Activated CD4-positive, CD25-positive, alpha-beta regulatory T cell (primary cell): Measurements from ENCODE around the gene SUGCT.
"Not testable (repeated sequence)": the region's sequence is repeated elsewhere in the genome, so short reads cannot be mapped to it uniquely, and the experiment has no call there.

Experiments
- DNase-seq, 4 experiments: peaks; one replicate each; lab custom pipeline; 2025; lab: John Stamatoyannopoulos, UW

SUGCT gene

DNA sequence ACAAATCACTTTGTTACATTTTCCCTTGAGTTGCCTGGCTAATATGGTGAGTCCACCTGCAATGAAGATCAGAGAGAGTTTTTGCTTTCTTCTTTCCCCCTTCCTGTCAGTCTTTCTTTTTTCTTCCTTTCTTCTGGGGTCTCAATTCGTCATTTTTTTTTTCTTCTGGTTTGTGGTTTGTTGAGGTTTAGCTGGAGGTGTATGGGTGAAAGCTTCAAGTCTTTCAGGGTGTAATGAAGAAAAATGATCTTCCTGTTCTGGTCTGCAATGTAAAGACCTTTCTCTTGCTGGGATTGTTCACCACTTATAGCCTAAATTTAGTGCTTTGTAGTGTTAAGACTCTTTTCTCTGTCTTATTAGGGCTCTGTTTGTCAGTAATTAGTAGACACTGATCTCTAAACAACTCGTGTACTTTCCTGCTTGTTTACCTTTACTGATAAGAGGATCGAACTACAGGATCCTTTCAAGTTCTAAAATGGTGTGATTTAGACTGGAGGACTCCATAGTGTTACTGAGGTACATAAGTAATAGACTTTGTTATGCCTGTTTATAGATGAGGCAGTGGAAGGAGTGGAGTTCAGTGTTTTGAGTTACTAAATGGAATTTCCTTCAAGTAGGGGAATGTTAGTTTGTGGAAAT is 129.1 kb downstream of the SUGCT start:
- DNase-seq: no peak

DNA sequence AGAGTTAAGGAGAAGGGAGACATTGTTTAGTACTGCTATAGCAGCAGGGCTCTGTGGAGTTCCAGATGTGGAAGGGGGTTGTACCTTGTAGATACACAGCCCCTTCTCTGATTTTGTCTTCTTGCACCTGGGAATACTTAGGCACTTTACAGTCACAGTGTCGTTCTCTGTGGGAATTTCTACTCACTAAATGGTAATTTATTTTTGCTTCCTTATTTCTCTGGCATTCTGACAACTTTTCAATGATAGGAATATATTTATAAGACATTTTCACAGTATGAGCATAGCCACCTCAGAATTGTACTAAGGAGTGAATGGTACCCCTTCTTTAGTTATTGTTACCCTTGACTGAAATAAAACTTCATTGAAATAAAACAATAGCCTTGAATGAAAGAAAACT is 132.8 kb downstream of the SUGCT start:
- DNase-seq: no peak

DNA sequence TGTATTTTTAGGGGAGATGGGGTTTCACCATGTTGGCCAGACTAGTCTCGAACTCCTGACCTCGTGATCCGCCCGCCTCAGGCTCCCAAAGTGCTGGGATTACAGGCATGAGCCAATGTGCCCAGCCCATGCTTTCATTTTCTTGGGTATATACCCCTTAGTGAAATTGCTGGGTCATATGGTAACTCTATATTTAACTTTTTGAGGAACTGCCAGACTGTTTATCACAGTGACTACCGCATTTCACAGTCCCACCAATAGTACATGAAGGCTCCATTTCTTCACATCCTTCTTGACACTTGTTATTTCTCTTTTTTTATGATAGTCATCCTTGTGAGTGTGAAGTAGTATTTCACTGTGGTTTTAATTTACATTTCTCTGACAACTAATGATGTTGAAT is 134.0 kb downstream of the SUGCT start:
- DNase-seq: not testable (repeated sequence)

DNA sequence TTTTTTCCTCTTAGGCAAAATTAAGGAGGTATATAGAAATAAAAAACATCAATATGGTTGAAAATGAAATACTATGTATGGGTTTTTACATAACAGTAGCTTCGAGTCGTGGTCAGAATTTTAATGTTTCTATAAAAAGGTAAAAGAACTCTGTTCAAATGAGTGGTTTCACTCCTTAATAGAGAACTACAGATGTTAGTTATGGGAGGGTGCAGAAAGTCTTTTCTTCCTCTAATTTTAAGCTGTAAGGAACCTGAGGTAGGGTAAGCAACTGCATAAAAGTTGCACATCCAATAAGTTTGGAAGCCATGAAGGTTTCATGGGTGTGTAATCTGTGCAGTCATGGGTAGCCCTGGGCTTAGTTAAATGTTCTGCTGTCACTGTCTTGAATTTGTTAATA is 141.3 kb downstream of the SUGCT start:
- no peak for DNase-seq

DNA sequence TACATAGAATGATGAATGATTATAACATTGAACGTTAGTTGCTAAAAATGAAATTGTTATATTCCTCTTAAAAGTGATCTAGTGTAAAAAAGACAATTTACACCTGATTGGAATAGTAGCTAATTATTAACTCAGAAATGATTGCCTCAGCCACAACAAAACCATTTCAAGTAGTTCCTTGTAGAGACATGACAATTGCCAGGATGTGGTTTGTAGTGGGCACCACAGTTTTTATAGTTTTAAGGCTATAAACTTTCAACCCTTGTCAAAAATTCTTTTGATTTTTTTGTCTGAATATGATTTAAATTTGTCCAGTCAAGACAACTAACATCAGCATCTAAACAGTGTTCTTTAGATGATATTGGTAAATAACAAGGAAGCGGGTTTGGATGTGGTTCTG is 145.2 kb downstream of the SUGCT start:
- no peak for DNase-seq

DNA sequence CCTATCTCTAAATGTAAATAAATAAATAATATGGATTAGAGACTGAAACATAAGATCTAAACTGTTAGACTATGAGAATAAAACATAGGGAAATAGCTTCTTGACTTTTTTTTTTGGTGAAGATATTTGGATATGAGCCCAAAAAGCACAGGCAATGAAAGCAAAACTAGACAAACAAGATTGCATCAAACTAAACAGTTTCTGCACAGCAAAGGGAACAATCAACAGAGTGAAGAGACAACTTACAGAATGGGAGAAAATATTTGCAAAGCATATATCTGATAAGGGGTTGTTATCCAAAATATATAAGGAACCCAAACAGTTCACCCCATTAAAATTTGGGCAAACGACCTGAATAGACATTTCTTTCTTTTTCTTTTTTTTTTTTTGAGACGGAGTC is 148.1 kb downstream of the SUGCT start:
- DNase-seq: no peak

DNA sequence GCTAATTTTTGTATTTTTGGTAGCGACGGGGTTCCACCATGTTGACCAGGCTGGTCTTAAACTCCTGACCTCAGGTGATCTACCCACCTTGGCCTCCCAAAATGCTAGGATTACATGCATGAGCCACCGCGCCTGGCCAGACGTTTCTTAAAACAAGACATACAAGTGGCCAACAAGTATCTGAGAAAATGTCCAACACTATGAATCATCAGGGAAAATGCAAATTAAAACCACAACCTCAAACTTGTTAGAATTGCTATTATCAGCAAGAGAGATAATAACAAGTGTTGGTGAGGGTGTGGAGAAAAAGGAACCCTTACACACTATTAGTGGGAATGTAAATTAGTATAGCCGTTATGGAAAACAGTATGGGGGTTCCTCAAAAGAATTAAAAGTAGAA is 148.6 kb downstream of the SUGCT start:
- no peak for DNase-seq

DNA sequence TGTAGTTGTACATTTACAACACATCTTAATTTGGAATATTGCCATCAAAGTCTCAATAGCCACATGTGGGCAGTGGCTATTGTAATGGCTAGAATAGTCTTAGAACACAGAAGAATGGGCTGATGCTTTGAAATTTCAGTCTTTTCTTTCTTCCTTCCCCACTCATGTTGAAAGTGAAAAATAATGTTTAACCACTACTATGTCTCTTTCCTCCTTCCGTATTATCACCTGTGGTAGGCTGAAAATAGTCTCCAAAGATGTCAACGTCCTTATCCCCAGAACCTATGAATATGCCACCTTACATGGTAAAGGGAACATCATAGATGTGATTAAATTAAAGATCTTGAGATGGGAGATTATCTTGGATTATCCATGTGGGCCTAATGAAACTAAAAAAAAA is 154.0 kb downstream of the SUGCT start:
- DNase-seq: no peak

DNA sequence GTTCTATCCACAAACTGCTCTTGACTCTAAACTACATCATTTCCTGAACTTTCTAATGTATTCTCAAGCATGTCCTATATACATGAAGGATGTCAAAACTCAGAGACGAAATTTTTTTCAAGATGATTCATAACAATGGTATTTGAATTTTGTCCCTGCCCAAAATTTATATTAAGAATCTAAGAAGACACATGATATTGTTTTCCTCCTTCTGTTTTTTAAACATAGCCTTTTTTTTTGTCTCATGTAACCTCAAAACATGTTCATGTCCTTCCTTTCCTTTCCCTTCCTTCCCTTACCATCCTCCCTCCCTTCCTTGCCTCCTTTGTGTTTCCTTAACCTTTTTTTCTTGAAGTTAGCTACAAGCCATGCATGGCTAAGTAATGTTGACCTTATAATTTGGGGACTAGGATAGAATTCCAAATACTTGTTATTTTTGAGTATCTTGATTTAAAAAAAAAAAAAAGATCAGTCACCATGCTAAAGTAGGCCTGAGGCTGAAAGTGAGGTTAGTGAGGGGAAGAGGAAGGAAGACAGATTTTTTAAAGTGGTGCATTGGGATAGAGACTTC is 163.0 kb downstream of the SUGCT start:
- DNase-seq: no peak

DNA sequence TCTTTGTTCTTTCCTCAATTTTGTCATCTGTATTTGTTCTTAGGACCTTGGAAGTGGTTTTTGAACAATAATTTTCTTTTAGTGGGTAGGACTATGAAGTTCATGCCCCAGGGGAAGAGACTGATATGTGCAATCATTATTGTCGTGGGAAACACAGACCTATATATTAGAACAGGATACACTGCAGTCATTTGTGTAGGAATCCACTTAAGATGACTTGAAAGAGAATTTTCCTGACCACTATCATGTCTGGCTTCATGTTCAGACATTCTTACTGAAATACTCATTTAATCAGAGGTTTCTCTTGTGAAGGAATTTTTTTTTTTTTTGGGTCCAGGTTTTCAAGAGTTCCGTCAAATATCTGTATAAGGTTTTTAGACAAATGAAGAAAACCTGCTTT is 163.6 kb downstream of the SUGCT start:
- DNase-seq: no peak

DNA sequence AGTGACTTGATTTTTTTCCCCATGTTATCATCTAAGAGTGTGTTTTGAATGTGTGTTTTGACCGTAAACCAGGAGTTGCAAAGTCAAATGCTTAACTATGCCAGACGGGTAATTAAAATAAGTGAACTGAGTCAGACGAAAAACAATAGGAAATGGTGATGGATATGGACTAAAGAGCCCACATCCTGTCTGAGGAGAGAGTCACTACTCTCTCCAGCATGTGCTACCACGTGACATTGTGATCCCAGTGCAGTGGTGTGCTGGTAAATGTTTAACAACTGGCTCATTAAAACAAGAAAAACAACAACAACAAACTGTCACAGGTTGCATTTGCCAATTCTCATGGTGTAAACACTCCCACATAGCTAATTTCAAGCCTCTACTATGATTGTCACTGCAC is 164.3 kb downstream of the SUGCT start:
- DNase-seq: no peak

DNA sequence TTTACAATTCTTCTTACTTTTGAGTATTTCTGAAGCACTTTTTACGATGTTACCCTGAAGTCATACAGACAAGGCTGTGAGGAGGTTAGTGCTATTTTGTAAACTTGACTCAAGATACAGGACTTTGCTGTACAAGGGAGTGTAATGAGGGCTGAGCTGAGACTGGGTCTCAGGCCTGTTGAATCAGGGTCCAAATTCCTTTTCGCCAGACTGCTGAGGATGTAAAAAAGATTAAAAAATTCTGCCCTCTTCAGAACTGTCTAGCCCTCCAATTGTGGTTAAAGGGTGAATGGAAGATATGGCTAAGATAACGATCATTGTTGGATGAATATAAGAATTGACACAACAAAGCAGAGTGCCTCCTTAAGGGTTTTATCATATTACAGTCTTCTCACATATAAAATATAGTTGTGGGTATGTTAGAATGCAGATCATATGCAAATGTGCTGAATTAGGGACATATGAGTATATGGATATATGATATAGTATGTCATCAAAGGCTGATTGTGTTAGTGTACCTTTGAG is 165.4 kb downstream of the SUGCT start:
- no peak for DNase-seq

DNA sequence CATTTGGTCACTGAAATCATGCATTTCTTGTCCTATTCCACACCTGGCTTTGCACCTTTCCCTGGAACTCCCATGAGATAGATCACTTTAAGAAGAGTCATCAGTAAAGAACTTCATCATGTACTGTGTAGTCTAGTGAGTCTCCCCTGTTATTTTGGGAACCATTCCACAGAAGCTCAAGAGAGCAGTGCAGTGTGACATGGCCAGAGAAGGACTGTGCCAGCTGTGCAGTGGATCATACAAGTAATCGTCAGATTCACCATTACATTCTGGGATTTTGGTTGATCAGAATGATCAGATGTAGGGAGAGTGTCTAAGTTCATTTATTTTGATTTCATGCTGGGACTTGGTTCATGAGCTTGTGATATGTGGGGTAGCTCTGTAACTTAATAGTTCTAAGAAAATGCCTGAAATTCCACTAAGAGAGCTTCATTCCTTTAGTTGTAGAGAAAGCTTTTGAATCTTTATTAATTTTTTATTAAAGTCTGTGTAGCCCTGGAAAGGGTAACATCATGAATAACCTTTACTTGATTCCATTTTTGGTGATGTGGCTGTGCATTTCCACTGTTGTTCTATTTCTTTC is 166.8 kb downstream of the SUGCT start:
- DNase-seq: no peak

DNA sequence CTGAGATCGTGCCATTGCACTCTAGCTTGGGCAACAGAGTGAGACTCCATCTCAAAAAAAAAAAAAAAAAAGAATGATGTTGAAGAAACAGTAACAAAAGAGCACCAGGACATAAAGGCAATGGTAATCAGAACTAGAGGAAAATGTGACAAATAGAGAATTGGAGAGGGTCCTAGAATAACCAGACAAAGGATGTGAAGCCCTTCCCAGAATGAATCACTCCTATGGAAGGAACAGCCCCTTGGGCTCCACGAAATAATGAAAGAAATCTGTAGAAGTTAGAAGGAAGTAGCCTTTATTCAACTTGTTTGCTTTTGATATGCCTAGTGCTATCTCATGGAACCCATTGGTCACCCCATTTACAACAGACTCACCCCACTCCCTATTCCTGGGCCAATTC is 169.2 kb downstream of the SUGCT start:
- no peak for DNase-seq

DNA sequence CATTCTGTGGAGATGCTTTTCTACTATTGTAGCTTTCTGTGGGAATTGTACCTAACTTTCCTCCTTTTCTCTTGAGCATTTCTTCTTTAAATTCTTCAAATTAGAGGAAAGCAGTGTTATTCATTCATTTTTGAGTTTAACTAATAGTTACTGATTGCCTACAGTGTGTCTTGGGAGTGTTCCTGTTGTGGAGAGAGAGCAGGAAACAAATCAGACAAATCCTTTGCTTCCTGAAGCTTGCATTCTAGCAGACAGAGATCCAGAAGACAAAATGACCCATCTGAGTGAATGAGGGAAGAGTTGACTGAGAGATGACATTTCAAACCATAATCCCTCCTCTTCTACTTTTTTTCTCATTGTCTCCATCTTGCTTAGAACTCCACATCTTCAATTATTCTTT is 170.4 kb downstream of the SUGCT start:
- no peak for DNase-seq

DNA sequence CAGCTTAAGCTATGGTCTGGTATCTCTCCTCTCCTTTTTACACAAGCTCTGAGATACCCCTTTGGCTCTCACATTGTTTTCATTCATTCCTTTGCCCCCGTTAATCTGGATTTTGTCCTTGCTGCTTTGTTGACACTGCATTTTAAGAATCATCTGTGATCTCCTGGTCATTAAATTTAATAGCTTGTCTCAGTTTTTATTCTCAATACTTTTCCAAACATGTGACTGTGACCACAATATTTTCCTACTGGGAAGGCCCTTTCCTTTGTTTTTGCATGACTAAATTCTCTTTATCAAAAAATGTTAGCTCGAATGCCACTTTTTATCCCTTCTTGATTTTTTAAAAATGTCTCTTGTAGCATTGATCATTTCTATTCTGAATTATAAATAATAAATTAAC is 171.2 kb downstream of the SUGCT start:
- DNase-seq: no peak

DNA sequence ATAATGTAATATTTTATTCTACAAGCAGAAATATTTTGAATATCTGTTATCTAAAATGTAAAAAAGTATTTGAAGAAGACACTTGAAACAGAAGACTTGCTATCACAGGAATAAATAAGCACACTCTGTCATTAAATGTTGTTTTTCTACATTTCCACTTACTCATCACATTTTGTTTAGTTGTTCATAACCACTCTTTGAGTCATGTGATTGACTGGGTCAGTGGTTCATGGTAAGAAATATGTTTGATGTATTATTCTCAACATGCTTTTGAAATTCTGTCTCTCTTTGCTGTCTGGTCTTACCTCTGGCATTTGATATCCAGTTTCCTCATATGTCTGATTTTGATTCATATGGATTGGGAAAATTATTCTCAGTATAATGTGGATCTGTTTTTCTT is 171.8 kb downstream of the SUGCT start:
- no peak for DNase-seq

DNA sequence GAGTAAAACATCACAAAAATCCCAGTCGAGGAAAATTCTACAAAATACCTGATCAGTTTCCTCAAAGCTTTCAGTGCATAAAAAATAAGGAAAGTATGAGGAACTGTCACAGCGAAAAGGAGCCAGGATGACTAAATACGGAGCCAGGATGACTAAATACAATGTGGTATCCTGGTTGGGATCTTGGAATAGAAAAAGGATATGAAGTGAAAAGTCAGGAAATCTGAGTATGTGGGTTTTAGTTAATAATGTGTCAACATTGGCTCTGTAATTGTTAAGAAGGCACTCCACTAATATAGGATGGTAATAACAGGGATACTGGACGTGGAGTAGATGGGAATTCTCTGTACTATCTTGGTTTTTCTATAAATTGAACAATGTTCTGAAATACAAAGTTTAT is 175.5 kb downstream of the SUGCT start:
- DNase-seq: no peak

DNA sequence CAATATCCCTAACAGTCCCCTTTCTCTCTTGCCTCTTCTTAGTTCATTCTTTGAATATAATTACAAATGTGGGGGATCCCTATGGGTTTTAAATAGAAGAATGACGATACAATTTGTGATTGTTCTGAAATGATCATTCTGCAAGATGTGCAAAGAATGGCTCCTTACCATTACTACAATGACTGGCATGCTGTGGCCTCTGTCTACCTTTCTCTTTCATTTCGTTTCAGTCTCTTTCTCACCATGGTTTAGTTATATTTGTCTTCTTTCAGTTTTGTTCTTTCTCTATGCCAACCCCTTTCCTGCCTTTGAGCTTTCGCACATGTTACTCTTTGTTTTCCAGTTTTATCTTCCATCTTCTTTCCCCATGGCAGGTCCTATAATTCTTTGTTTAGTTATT is 176.5 kb downstream of the SUGCT start:
- no peak for DNase-seq

DNA sequence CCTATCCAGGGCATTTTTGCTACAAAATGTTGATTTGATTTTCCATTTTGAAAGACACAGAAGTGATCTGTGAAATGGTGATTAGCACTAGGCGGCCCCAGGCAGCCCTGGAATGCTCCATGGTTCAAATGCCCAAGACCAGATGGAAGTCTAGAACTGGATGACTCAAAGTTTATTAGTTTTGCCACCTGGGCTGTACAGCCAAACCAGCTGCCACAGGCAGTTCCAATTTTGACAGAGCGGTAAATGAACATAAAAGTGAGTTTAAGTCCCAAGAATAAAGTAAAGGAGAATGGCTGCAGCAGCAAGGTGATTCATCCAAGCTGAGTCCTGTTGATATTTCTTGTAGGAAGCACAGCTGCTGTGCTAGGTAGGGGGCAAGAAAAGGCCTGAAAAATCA is 180.5 kb downstream of the SUGCT start:
- DNase-seq: no peak

DNA sequence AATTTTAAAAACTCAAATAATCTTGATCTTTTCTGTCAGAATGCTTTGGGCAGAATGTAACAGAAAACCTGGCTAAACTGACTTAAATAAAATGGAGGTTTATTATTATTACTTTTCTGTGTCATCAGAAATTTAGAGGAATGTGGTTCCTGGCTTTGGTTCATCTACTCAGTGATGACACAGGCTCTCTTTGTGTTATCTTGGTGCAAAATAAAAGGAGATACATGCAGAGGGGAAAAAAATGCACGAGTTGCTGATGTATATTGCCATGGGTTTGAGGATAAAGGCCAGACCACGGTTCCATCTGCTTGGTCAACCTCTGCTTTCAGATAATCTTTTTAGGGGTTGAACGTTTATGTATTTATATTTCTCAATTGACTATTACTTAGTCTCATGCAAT is 181.4 kb downstream of the SUGCT start:
- DNase-seq: no peak

DNA sequence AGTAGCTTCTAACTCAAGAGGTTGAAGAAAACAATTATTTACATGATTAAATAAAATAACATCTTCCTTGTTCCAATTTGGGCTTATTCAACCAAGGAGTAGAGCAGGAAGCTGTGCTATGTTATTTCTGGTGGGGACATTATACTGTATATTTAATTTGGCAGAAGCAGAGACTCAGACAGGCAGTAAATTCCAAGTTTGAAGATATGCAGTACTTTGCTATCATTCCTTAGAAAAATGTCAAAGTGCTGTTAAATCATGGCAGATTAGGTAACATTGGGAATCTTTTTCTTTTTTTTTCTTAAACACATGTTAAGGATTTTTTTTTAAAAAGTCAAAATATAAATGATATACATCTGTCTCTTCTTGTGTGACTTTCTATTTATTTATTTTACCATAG is 190.1 kb downstream of the SUGCT start:
- no peak for DNase-seq

DNA sequence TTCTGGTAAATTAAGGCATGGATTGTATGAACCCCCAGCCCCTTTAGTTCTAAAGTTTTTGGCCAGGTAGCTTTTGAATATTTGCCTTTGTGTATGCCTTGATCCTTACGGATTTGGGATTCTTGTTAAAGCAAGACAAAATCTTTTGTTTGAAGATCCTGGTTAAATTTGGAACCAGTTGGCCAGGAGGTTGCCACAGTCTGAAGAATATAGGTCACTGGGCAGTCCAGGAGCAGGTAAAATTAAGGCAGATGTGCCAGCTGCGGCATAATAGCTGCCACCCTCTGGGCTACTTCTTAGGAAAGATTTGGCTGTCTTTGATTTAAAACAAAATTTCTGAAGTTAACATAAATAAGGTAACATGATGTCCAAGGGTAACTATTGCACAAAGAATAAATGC is 192.3 kb downstream of the SUGCT start:
- no peak for DNase-seq

DNA sequence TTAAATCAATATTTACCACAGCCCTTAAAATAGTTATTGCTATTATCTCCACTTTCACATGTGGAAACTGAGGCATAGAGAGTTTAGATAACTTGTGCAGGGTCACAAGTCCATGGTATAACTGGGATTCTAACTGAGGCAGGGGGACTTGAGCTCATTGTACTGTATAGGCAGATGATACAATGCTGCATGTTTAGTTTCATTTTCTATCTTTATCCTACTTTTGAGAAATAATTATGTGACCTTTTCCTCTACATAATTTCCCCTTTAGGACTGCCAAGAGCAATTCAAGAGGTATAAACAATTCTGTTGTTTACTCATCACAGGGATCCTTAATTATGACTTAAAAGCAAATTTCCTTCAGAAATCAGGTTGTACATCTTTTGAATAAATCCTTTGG is 193.1 kb downstream of the SUGCT start:
- DNase-seq: no peak
